Measurements from ENCODE around the gene RPS19. TPM values are rescaled to one million over a fixed set of nuclear protein-coding genes. Genes with fewer than 3 reads are reported as not detected.

RPS19 gene
- 2,465 and 2,894 TPM in 2 replicates for total RNA-seq (2014; rRNA removed; shearing (Covaris generic))

DNA sequence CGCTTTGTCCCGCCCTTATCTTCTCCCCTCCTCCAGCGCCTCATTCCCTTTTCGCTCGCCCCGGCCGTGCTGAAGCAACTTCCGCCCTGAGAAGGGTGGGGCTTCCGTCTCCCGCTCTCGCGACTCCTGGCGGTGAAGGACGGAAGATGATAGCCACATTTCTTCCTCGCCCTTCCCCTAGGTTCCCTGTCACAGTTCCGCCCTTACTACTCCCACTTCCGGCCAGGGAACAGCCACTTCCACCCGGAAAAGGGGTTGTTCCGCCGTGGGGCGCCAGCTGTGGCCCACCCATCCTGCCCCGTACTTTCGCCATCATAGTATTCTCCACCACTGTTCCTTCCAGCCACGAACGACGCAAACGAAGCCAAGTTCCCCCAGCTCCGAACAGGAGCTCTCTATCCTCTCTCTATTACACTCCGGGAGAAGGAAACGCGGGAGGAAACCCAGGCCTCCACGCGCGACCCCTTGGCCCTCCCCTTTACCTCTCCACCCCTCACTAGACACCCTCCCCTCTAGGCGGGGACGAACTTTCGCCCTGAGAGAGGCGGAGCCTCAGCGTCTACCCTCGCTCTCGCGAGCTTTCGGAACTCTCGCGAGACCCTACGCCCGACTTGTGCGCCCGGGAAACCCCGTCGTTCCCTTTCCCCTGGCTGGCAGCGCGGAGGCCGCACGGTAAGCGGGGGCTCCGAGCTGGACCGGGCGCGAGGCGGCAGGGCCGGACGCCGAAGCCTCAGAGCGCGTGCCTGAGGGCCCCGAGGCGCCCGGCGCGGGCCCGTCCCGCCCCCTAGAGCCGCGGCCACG, at the start of gene RPS19:
Gene RPS19, plus strand, starts transcription at position 638 of the 801 bp plus-strand sequence. CDS start 520 bp downstream, outside the sequence.
- DNase-seq (ENCODE audit: low read depth), result peak; percentile 99

DNA sequence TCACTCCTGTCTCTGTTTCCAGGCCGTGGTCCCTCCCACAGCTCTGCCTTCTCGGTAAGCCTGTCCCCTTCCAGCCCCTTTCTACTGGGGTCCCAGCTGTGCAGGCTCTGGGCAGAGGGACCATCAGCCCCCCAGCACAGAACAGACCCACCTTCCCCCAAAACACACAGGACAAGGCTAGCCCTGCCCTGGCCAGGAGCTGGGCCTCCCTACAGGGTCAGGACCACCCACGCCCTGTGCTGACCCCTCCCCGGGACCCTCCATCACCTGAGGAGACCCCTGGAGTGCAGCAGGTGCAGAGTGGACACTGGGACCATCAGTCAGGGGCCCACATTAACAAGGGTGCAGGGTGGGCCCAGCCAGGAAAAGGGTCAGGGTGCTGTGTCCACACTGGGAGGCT, 49.8 kb upstream of the RPS19 start:
- no peak for DNase-seq (ENCODE audit: low read depth)

DNA sequence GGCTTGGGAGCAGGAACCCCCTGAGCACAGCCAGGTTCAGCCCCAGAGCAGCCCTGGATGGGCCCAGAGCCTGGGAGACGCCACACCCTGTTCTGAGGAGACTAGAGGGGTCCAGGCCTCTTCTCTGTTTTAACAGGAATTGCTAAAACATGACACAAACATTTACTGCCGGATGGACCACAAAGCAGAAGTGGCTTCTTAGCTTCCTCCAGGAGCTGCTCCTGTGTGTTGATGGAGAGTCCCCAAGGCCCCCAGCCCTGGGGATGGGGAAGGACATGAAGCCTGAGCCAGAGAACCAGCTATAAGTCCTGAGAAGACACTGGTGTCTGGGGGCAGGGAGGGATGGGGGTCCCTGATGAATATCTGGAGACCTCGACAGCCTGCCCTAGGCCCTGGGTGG, 49.0 kb upstream of the RPS19 start:
- no peak for DNase-seq (ENCODE audit: low read depth)

DNA sequence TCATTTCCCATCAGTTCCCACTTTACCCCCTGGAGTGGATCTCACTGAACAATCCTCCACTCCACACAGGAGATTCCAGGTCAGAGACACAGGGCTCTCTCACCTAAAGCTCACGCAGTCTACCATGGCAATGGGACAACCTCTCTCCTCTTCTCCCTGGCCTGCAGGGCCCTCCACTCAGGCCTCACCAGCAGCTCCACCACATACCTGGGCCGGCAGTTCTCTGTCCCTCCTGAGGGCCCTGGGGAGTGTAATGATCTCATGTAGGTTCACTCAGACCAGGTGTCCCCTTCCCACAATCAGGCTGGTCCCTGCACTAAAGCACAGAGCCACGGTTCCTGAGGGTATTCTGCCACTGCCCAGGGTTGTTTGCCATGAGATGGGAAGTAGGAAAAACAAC, 48.1 kb upstream of the RPS19 start:
- DNase-seq (ENCODE audit: low read depth), result no peak

DNA sequence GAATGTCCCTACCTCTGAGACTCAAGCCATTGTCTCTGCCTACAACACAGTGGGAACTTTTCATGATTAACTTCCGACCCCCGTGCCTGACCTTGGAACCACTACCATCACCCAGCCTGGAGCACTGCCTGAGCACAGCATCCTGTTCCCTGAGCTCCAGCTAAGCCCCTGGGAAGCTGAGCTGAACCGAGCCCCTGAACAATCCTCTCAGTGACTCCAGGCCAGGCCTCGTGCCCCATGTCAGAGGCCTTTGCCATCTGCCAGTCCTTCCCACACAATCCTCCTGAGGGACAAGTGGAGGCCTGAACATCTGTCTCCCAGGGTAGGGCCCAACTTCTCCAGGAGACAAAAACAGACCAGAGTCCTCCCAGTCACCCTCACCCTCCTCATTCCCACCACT, 46.1 kb upstream of the RPS19 start:
- DNase-seq (ENCODE audit: low read depth), result no peak

DNA sequence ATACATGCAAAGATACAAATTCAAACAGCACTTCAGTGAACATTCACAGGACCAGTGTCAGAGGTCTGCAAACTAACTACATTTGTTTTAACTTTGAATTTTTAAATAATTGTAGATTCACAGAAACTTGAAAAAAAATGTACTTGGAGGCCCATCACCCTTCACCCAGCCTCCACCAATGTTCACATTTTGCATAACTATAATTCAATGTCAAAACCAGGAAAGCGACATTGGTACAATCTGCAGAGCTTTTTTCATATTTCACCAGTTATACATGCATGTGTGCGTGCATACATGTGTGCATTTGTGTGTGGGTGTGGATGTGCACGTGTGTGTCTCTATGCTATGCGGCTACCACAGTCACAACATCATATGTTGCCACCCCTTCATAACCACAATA, 44.8 kb upstream of the RPS19 start:
- DNase-seq (ENCODE audit: low read depth), result no peak

DNA sequence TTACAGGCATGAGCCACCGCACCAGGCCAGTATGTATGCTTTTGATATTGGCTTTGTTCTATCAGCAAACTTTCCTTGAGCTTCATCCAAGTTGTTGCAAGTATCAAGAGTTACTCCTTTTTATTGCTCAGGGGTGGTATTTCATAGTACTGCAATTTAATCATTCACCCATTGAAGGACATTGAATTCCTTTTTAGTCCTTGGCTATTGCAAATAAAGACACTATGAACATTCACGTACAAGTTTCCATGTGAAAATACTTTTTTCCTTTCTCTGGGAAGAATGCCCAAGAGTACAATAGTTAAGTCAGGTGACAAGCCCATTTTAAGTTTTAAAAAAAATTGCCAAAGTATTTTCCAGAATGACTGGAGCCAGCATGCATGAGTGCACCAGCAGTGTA, 43.3 kb upstream of the RPS19 start:
- DNase-seq (ENCODE audit: low read depth), result no peak

DNA sequence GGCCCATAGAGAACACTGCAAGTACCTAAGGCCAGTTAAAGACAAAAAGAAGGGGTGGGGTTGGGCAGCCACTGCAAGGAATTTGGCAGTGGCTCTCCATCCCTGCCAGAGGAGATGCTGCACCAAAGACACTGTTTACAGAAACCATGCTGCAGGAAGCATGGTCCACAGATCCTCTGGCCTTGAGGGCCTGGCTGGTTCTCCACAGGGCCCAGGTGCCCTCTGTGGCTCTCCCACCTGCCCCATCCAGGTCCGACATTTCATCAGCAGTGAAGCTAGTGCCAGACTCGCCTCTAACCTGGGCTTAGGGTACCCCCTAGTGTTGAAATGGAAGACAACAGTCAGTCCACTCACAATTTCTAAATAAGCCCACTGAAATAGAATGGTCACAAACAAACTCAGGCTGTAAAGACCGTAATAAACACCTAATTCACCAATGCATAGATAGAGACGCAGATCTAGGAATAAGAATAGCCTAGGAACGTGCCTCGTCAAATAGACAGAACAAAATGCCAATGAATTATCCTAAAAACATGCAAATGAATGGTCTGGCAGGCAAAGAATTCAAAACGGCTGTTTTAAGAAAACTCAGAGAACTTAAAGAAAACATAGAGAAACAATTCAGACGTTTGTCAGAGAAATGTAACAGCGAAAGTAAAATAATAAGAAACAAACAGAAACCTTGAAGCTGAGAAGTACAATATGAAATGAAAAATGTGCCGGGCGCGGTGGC, 38.9 kb upstream of the RPS19 start:
- DNase-seq (ENCODE audit: low read depth), result peak; percentile 66

DNA sequence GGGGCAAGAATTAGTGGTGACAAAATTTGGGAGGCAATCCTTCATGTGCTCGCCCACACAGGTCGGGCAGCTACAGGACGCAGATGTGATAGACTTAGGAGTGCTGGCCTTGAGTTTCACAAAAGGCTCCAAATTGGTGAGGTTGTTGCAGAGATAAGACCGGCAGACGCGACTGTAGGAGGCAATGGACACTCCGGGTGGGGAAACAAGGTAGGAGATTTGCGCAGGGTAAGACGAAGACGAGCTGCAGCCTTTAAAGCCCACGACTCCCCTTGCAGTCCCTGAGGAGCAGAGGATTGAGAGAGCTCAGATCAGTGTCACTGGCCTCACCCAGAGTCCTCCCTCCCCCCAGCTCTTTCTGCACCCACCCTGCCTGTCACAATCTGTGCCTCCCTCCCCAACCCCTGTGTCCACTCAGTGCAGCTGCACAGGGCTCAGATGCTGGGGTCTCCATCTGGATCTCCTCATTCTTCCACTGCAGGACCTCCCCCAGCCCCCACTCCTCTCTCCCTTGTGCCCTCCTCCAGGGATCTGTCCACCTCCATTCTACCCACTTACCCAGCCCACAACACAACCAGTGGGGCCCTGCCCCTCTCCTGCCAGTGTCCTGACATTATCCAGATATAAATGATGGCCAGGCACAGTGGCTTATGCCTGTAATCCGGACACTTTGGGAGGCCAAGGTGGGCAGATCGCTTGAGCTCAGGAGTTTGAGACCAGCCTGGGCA, 21.9 kb upstream of the RPS19 start:
- no peak for DNase-seq (ENCODE audit: low read depth)

DNA sequence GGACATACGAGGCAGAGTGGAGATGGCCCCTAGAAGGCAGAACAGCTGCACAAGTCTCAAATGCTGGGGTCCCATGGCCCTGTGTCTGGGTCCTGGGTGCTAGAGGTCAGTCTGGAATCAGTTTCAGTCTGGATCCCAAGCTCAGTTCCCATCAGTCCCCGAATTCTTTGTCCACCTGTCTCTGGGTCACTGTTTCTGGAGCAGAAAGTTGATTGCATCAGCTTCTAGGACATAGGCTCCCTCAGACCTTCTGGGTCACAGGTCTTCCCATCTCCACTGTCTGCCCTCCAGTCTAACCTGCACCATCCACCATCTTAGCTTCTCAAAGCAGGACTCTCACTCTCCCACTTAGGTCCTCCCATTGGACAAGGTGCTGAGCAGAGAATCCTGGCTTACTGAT, 20.8 kb upstream of the RPS19 start:
- DNase-seq (ENCODE audit: low read depth), result no peak

DNA sequence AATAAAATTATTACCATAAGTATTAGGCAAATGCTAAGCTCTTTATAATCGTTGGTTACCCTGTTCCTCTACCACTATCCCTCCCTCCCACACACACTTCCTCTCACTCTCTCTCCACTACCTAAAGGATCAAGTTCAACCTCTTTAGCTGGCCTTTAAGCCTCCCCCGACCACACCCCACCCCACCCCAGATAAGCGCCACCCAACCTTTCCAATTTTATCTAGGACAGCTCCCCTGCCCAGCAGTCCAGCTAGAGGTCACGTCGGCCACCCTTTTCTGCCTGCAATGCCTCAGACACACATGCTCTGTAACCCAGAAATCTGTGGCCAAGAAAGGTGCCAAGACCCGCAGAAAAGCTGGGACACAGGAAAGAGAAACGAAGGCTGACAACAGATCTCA, 16.7 kb upstream of the RPS19 start:
- DNase-seq (ENCODE audit: low read depth), result no peak

DNA sequence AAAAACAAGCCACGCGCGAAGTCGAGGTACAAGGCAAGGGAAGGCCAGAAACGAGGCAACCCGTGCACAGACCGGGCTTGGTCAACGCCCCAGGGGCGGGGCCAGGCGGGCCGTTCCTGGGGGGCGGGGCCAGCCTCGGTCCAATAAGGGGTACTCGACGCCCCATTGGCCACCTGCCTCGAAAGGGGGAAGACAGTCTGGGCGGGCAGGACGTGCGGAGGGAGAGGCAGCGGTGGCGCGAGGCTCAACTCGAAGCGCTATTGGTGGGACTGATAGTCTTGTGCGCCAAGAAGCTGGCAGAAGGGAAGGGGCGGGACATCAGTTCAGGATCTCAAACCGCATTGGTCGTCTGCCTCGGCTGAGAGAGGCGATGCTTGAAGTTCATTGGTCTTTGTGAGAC, 15.5 kb upstream of the RPS19 start, which contains the start of gene LYPD4:
Gene LYPD4, minus strand, starts transcription at position 83 of the 400 bp plus-strand sequence. CDS start 5,398 bp downstream, outside the sequence.
- DNase-seq (ENCODE audit: low read depth), result no peak

DNA sequence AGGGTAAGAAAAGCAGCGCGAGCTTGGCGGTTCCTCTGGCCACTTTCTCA, 15.2 kb upstream of the RPS19 start, which contains the start of gene DMRTC2:
Gene DMRTC2, plus strand, starts transcription at position 42 of the 50 bp plus-strand sequence. CDS start 2,387 bp downstream, outside the sequence.
- DNase-seq (ENCODE audit: low read depth), result no peak

DNA sequence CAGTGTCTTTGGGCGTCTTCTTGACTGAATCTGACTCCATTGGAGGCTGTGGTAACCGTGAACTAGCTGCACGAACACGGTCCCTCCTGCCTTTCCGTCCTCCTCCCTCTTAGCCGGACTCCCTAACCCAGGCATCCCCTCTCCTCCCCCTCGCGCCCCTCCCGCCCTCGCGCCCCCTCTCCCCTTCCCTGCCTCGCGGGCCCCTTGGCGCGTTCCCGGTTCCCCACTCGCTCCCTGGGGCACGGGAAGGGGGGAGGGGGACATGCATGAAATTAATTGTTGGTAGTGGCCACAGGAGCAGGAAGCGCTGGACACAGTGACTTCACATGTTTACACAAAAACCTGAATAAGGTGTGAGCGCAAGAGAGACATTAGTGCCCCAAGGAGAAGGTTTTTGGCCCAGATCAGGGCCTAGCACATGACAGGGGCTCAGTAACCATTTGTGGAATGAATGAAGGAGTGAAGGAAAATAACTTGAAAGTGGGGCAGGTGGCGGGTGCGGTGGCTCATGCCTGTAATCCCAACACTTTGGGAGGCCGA, 14.9 kb upstream of the RPS19 start:
- no peak for DNase-seq (ENCODE audit: low read depth)

DNA sequence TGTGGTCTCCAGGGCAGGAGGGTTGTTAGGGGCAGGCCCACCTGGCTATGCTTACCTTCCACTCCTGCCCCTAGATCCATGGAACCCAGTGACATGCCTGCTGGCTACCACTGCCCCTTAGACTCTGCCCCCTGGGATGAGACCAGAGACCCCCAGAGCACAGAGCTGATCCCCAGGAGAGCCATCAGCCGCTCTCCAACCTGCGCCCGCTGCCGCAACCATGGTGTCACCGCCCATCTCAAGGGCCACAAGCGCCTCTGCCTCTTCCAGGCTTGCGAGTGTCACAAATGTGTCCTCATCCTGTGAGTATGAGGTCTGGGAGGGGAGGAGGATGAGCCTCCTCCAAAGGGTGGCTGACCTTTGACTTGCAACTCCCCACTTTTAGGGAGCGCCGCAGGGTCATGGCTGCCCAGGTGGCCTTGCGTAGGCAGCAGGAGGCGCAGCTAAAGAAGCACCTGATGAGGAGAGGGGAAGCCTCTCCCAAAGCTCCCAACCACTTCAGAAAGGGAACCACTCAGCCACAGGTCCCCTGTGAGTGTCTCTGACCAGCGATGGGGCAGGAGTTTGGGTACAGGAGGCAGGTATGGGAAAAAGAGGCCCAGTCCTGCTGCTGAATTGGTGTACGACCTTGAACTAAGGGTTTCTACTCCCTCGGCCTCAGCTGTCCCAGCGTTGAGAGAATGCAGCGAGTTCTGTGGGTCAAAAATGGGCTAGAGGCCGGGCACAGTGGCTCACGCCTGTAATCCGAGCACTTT, 12.5 kb upstream of the RPS19 start:
- DNase-seq (ENCODE audit: low read depth), result no peak

DNA sequence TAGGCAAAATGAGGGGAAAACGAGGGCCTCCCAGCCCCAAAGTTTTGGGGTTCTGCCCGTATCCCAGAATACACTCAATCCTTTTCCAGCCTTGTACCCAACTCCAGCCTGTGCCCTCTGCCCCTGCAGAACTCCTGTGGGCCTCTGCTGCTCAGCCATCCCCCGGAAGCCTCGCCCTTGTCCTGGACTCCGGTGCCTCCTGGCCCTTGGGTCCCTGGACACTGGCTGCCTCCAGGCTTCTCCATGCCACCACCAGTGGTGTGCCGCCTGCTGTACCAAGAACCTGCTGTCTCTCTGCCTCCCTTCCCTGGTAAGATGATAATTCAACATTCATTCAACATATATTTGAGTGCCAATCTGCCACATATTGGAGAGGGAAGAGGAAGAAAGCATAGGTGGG, 11.4 kb upstream of the RPS19 start:
- DNase-seq (ENCODE audit: low read depth), result no peak

DNA sequence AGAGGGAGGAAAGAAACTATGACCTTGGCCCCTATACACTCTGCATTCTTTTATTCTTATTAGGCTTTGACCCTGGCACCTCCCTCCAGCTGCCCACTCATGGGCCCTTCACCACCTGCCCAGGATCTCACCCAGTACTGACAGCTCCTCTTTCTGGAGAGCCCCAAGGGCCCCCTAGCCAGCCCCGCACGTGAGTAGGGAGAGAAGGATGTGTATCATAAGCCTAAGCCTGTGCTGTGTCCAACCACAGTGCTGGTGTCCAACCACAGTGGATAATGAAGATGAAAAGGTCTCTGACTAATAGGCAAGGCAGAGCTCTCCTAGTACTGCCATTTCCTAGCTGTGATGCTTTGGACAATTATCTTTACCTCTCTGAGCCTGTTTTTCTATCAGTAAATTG, 11.0 kb upstream of the RPS19 start:
- DNase-seq (ENCODE audit: low read depth), result no peak

DNA sequence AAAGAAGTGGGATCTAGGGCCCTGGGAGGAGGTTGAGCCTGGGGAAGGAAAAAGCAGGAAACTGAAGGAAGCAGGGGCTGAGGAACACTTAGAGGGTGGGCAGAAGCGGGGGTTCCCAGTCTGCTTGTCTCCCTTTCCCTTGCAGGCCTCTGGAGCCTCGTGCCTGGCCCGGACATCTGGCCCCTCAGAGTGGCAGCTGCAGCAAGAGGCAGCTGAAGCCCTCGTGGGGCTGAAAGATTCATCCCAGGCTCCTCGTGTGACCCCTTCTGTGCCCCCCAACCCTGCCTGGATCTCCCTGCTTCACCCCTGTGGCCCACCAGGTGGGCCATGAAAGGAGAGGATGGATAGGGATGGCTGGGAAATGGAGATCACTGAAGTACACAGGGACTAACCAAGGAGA, 9.7 kb upstream of the RPS19 start:
- DNase-seq (ENCODE audit: low read depth), result no peak

DNA sequence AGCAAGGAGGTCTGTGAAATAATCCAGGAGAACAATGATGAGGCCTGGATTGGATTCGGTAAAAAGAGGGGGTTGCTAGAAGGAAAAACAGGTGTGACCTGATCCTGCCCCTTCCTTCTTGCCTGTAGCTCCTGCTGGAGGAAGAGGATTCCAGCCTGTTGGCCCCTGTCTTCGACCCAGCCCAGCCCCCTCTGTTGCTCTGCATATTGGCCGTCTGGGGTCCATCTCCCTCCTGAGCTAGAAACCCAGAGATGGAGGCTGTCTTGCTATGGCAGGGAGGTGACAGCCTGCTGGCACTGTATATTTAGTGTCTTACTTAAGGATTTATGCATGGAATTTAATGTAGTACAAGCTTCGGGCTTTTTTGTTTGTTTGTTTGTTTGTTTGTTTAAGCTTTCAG, 8.6 kb upstream of the RPS19 start:
- DNase-seq (ENCODE audit: low read depth), result no peak

DNA sequence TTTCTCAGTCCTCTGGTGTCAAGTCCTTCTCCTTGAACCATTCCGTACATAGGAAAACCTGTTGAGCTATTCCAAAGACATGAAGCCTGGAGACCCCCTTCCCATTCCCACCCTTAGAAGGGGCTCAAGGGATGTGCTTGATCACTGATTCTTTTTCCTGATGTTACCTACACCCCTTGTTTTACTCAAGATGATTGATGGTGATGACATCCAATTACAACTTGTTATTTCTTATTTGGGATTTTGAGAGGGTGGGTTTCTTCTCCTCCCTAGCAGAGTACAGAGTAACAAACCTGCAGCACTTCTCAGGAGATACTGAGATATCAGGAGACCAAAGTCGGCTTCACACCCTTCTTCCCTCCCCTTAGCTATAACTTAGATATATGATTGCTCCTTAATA, 6.7 kb upstream of the RPS19 start:
- DNase-seq (ENCODE audit: low read depth), result no peak

DNA sequence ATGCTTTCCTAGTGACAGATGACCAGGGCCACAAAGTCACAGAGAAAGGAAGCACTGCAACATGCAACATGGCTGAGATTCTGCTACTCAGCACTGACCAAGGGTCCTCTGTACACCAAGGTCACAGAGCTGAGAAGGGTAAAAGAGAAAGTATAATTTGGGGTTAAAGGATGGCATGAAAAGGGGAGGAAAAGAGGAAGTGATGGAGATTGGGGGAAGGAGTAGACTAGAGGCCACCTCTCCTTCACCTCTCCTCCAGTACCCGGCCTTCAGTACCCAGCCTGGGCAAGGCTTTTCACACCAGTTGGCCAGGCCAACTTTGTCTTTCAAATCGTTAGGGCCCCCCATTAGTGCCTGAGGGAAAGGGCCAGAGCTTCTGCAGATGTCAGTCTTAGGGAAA, 6.3 kb upstream of the RPS19 start:
- DNase-seq (ENCODE audit: low read depth), result no peak

DNA sequence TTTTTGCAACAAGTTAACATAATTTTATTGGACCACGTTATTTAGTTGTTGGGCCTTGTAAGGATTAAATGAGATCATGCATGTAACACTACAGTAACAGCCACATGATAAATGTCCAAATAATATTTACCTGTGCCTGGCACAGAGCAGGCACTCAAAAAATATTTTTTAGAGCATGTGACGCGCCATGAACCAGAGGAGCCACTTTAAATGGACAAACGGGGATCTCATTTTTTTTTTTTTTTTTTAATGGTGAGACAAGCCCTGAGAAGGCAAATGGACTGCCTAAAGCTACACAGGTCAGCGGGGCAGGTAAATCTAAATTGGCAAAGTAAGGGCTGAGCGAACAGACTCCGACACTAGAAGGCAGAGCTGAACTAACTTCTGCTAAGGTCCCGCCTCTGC, 840 bp upstream of the RPS19 start:
- no peak for DNase-seq (ENCODE audit: low read depth)
